HG03442 (cell line): ENCODE data around the gene TRPC6.
A peak's percentile ranks its signal among the peaks of the same experiment; 100 is the strongest.

Source experiments
- ATAC-seq: cut with Tn5 transposase; IDR thresholded peaks from one replicate; pipeline ENCODE4 v1.9.1; 2021; ENCODE audit warnings: mild to moderate bottlenecking, moderate library complexity; ENCODE audit not compliant: unreplicated experiment

TRPC6 gene

DNA sequence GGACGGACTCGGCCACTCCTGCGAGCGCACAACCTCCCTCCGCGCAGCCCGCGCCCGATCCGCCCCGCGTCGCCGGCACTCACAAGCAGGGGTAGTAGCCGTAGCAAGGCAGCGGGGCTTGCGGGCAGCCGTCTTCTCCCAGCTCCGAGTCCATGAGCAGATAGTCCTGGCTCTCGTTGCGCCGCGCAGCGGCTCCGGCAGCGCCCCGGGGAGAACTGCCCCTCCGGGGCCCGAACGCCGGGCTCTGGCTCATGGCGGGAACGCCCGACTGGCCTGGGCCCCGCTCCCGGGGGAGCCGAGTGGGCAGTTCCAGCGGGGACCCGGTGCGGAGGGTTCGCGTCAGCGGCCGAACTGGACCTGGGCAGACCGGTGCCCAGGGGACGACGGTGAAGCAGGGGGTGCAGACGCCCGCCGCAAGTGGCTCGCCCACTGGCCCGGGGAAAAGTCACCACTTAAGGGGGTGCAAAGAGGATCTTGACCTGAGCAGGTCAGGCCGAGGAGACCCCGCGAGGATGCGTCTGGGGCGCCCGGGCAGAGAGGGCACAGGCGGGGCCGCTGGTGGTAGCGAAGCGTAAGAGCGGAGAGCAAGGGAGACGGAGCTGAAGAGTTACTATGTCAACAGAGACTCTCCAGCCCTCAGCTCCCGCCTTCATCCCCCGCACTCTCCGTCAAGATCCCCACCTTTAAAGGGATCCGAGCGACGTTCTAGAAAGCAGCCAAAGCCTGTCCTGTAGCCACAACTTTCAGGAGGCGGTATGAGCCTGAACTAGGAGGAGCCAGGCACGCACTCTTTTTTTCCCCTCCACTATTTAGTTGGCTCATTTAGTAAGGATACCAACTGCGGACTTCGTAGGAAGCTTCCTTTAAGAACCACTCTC is at the start of gene TRPC6:
TSS of gene TRPC6 (minus strand) at position 757 of the 878 bp plus-strand sequence. CDS start at position 253, 504 bp downstream.
- no peak for ATAC-seq

DNA sequence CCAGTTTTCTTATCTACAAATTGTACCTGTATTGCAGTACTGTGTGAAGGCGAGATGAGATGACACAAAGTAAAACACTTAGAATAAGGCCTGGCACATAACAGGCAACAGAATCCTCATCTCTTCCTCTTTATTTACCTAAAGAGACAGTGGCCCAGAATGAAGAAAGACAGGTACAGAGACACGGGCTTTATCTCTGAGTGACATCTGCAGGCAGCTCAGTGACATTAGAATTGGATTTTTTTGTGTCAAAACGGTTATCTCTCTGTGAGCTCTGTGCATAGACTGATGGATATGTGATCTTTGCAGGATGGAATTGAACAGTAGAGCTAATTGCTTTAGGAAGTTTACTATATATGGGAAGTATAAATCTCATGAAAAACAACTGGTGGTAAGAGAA is 36.2 kb upstream of the TRPC6 start:
- ATAC-seq = no peak

DNA sequence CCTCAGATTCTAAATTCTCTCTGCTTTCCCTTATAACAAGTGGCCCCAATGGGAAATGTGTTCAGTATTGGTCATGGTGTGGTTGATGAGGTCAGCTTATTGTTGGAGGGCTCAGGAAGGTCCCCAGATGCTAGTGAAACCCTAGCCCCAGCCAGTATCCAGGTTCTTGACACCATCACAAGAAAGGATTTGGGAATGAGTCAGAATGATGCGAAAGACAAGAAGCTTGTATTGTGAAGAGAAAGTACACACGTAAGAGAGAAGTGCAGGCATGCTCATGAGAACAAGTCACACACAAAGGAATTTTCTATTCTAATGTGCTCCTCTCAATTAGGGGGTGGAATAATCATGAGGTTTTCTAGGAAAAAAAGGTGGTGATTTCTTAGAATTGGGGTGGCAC is 34.9 kb upstream of the TRPC6 start:
- no peak for ATAC-seq

DNA sequence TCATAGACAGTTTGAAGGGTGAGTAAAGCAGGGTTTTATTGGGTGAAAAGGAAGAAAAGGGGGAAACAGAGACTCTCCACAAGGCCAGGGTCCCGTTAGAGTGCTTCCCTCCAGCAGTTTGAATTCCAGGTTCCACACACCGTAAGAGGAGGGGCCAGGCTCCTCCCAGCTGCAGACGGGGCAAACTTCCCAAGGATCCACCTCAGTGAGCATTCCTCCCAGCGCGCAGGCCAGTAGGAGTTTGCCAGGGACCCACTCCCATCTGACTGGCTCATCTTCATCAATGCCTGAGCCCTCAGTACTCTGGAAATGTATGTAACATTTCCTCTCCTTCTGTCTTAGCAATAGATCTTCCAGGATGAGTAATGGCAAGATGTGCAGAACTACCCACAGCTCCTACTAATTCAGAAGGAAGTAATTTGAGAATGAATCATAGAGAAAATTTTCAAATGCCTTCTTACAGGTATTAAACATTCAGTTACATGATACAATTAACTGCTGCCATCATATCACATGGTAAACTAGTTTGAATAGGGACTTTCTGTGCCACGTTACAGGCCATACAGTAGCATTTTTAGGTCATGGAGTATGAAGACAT is 34.0 kb upstream of the TRPC6 start:
- ATAC-seq = no peak

DNA sequence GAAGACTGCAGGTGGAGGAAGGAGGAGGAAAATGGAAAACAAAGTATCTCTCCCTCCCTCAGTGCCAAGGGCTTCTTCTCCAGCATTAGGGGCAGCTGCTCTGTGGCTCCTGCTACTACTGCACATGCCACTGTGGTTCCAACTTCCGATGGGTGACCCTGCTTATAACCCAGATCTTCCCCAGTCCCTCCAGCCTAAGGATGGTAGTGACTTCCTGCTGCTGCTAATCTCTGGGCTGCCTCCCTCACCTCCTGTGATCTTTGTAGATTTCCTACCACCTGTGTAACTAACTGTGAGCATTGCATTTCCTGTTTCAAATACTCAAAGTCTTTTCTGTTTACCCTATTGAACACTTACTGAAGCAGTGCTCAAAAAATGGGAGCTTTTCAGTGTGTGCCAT is 28.7 kb upstream of the TRPC6 start:
- ATAC-seq = no peak

DNA sequence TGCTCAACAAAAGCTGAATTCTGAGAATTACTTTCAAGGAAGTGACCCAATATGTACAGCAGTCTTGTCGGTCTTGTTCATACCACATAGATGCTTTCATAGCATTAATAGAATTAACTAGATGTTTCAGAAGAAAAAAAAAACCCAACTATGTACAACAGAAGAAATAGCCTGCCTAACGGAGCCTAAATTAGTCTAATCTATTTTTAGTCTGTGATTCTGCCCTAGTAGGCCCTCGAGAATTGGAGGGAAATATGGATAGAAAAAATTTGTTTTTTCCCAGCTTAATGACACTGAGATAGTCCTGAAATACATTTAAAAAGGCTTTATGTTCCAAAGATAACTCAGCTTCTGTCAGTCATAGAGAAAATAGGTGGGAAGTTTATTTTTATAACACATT is 17.1 kb upstream of the TRPC6 start:
- no peak for ATAC-seq

DNA sequence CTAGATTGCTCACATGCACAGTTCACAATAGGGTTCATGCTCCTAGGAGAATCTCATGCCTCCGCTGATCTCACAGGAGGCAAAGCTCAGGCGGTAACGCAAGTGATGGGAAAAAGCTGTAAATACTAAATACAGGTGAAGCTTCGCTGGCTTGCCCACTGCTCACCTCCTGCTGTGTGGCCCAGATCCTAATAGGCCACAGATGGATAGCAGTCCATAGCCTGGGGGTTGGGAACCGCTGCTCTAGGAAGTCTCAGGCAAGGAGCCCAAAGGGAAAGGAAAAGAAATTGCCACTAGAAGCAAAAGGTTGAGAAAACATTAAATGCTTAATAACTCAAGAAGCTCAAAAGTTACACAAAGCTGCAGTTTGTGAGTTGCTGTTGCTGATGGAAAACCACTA is 3.2 kb upstream of the TRPC6 start:
- ATAC-seq = no peak

DNA sequence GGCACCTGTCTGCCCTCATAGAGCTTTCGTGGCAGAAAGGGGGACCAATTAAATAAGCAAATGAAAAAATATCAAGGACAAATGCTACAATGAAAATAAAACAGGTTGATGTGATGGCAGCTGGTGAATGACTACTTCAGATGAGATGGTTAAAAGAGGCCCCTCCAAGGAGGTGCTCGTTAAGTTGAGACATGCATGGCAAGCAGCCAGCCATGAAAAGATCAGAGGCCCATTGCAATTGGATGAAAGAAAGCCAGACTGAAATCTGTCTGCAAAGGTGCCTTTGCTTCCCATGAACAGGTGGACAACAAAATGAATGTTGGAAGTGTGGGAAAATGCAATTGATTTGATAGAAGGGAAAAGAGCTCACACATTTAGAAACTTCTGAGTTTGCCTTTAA is 848 bp upstream of the TRPC6 start:
- ATAC-seq = no peak

DNA sequence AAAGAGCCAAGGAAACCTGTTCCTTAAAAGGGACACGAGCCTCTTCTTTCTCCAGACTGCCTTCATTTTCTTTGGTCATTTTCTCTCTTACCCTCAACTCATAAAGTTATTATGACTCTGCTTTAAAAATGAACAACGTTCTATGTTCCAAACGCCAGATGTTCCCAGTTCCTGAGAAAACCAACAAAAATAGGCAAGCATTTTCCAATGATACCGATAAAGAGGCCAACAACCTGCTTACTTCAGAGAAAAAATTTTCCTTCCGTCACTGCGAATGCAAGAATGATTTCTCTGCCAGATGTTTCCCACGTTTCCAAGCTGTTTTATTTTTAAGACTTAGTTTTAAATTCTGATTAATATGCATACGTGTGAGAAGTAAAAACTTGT is 315 bp upstream of the TRPC6 start:
- no peak for ATAC-seq

DNA sequence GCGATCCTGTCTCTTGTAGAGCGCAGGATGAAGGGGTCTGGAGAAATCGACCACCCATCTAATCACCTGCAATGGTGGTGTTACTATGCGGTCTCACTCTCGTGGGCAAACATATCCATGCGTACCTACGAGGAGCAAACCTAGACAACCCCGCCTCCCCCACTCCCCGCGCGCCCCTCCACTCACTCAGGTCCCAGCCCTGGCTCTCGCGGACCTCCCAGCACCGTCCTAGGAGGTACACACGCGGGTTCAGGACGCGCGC is 887 bp downstream of the TRPC6 start:
- no peak for ATAC-seq

DNA sequence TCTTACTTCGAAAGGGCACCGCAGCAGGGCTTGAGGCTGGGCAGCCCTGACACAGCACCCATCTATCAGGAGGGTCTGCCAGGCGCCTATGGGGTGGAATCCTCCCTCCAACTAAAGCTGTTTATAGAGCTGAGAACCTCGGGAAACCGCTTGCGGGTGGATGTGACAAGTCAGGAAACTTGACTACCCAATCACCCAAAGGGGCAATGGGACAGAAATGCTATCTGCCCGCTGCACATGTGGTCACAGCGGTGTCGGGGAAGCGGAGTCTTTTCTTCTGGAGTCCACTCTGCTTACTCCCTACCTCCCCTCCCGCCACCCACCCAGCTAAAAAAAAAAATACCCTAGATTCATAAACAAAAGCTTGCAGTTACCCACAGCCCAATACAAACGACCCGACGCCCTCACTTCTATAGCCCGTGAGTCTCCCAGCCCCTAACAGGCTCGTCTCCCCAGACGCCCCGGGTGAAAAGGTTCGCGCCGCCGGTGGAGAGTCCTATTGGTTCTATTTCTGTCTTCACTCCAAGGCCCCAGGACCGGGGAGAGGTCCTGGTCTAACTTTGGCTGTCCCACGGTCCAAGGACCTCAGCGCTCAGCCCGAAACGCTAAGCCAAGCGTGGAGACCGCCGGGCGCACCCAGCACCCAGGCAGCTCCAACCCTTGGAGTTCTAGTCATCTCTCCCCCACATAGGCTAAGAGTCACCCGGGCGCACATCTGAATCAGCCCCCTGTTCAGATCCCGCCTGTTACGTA is 1.4 kb downstream of the TRPC6 start:
- no peak for ATAC-seq

DNA sequence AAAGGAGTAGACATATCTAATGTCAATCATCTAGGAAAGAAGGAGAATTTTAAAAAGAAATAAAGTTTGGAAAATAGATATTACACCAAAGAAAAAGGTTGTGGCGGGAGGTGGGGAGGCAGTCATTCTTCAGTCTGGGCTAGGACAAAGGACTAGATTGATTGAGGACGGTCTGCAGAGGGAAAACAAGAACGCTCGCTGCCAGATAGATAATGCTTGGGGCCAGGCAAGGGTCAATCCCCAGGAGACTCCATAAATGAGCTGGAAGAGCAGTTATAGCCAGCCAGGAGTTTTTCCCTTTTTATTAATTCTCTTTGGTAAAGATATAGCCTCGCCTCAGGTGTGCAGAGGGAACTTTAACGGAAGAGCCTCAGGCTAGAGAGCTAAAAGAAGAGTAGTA is 6.3 kb downstream of the TRPC6 start:
- no peak for ATAC-seq

DNA sequence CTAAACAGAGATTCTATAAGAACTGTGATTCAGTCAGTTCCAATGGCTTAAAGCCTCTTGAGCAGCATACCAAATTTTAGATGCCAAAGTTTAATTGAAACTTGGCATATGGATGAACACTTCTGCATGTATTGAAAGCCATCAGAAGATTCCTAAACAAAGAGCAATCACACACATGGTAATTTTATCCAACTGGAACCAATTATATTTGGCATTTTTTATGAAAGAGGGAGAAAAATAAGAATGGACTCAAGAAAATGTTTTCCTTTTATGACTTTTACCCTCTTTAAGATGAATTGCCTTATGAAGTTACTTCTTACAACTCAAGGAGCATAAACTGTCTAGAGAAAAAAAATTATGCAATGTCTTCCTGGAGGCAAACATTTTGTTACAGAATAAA is 7.4 kb downstream of the TRPC6 start:
- no peak for ATAC-seq

DNA sequence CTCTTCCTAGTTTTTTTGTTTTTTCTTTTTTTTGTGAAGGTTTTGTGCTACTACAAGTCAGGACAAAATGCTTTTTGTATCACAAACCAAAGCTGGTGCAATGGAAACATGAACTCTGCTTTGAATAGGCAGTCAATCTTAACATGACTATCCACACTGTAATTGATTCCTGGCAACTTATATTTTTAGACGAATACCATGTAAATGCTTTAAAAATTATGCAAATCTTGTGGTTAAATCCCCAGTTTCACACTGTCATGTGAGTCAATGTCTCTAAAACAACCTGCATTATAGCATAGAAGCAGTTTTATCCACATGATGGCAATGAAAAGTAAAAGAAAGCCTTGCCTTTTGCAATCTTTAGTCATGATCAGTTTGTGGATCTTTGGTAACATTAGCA is 8.9 kb downstream of the TRPC6 start:
- ATAC-seq = no peak

DNA sequence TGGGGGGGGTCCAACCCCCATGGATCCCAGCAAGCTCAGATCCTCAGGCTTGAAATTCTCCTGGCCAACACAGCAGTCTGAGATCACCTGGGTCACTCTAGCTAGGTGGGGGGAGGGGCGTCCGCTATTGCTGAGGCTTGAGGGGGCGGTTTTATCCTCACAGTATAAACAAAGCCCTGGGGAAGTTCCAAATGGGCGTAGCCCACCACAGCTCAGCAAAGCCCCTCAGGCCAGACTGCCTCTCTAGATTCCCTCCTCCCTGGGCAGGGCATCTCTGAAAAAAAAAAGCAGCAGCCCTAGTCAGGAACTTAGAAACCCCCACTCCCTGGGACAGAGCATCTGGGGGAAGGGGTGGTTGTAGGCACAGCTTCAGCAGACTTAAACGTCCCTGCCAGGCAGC is 16.7 kb downstream of the TRPC6 start:
- no peak for ATAC-seq

DNA sequence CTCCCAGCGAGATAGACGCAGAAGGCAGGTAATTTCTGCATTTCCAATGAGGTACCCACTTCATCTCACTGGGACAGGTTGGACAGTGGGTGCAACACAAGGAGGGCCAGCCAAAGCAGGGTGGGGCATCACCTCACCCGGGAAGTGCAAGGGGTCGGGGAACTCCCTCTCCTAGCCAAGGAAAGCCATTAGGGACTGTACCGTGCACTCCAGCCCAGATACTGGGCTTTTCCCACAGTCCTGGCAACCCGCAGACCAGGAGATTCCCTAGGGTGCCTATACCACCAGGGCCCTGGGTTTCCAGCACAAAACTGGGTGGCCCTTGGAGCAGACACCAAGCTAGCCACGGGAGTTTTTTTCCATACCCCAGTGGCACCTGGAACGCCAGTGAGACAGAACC is 17.2 kb downstream of the TRPC6 start:
- no peak for ATAC-seq

DNA sequence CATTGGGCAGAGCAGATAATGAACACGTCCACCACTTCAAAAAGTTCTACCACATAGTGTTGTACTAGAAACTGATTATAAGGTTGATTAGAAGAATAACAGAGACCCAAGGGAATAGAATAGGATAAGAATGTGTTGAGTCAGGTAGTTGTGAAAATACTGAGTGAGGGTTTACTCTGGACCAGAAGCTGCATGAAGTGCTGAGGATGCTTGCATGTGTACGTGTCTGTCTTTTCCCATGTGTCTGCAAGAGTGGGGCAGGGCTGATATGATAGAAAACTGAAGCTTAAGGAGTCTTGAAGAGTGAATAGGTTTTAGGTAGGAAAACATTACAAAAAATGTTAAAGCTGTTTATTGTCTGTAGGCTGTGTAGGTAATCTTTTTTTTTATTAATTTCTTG is 20.6 kb downstream of the TRPC6 start:
- ATAC-seq = no peak

DNA sequence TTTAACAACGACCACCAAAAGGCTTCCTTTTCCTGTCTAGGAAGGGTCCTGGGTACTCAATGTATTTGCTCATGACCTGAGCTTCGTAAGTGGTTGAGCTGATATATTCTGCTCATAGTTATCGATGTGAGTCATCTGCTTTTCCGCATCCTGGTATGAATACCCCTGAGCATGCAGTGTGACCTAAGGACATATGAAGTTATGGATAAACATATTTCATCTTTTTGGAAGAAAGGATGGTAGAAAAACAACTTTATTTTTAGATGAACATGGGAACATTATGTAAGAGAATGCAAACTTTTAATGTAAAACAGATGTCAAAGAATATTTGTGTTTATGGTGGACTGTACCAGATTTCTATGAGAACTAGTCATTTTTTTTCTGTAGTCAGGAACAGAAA is 28.4 kb downstream of the TRPC6 start:
- ATAC-seq = no peak

DNA sequence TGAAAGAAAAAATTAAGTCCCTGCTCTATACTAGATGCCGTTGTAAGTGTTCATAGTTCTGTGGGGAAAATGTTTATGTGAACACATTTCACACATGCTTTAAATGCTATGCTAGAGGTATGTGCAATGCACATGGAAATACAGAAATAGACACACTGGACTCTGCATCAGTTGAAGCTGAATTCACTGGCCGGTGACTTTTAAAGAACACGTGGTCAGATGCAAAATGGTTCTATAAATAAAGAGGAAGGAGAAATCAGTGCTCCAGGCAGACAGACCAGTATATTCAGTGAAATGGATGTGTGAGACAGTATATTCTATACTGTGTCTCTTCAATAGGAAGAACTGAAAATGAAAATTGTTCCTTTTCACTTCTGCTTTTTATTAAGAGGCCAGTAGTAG is 29.9 kb downstream of the TRPC6 start:
- ATAC-seq = peak; percentile 99

DNA sequence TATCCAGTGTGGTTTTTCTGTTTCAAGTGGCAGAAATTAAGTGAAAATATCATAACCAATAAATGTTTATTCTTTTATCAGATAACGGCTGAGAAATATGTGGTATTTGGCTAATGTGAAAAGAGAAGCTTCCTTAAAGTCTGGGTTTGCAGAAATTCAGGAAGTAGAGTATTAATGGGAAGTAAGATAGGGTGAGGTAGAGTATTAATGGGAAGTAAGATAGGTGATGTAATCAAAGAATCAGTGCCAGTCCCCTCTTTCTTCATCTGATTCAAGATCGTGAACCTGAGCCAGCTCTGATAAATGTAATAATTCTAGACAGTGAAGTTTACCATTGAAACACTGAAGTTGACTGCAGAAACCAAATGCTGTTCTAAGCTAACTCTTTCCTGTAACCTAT is 30.9 kb downstream of the TRPC6 start:
- no peak for ATAC-seq

DNA sequence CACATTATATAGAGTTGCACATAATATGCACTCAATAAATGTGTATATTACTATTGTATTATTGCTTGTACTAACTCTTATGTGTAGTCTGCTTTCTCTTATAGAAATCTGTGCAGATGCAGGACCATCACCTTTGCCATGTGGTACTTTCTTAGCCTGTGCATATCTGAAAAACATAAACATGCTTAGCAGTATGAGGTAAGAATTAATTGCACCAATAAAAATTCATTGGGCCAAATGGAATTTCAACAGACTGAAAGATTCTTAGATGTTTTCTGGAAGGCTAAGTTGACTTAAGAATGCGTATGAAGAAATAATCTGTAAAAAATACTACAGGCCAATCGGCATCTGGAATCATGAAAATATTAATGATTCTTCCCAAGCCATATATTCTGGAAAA is 55.3 kb downstream of the TRPC6 start:
- no peak for ATAC-seq

DNA sequence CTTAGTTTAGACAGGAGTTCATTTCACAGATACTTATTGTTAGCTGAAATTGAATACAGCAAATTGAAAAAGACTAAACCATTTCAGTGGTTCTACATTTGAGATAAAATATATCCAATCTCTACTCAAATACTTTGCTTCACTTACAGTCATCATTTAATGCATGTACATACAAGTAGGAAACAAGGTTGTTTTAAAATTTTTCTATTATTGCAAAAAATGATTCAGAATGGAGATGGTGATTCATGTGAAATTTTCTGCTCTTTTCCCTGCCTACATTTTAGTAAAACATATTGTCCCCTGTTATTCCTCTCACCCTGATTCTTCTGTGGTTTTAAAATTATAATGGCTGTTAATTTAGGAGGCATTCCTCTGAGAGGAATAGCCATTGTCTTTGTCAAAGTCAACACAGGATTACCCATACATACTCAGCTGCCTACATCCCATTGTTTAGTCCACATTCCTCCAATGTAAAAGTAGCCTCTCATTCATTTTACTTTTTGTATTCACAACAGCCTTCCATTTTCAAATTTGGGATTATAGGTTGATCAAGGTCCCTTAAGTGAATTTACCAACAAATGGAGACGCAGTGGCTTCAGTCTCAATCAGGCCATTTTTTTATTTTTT is 60.1 kb downstream of the TRPC6 start:
- no peak for ATAC-seq
